GM12875 (cell line): ENCODE data around the gene GPS1.

Source experiments
- H3K4me3 ChIP-seq: one replicate; pipeline ENCODE4 v1.5.1; 2011; ENCODE audit warnings: low read depth, low read length, control low read depth
- TF ChIP-seq, protein P1 (sequence below): IDR thresholded peaks from 2 replicates; pipeline ENCODE4 v1.5.1; 2011; ENCODE audit warnings: low read depth, mild to moderate bottlenecking, control low read depth, inconsistent platforms, low read length, moderate library complexity, borderline replicate concordance; ENCODE audit not compliant: insufficient read depth

GPS1 gene

DNA sequence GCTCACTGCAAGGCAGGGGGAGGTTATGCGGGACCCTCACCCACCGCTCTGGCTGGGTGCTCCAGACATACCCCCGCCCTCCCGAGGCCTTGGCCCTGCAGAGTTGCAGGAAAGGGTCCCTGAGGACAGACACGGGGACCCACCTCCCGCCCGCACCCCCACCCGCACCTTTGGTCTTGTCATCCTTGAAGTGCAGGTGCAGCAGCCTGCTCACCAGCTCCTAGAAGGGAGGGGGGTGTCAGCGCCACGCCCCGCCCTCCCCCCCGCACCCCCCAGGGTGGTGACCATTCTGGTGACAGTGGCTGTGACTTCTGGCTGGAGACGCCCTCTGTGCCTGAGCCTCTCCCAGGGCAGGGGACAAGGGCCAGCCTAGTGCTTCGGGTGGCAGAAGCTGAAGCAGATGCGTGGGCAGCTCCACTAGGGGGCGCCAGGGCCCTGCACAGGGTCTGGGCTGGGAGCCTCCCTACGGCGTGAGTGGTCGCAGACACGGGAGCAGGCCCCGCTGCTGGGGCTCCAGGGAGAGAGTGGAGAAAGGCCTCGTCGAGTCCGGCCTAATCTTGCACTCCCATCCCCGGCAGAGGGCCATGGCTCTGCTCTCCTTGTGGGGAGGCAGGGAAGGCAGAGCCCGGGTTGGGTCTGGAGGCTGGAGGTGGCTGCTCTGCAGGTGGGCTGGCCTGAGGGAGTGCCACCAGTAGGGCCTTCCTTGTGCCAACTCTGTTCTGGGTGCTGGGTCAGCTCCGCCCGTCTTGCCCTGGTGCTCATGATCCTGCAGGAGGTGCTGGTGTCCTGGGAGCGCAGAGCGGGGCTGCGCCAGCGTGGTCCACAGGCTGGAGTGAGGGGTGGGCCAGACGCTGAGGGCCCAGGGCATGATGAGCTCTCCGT lies 31.8 kb upstream of the GPS1 start:
- H3K4me3 ChIP-seq: no peak overlapping the region
- TF ChIP-seq, protein P1, sequence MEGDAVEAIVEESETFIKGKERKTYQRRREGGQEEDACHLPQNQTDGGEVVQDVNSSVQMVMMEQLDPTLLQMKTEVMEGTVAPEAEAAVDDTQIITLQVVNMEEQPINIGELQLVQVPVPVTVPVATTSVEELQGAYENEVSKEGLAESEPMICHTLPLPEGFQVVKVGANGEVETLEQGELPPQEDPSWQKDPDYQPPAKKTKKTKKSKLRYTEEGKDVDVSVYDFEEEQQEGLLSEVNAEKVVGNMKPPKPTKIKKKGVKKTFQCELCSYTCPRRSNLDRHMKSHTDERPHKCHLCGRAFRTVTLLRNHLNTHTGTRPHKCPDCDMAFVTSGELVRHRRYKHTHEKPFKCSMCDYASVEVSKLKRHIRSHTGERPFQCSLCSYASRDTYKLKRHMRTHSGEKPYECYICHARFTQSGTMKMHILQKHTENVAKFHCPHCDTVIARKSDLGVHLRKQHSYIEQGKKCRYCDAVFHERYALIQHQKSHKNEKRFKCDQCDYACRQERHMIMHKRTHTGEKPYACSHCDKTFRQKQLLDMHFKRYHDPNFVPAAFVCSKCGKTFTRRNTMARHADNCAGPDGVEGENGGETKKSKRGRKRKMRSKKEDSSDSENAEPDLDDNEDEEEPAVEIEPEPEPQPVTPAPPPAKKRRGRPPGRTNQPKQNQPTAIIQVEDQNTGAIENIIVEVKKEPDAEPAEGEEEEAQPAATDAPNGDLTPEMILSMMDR: peak; percentile 97

DNA sequence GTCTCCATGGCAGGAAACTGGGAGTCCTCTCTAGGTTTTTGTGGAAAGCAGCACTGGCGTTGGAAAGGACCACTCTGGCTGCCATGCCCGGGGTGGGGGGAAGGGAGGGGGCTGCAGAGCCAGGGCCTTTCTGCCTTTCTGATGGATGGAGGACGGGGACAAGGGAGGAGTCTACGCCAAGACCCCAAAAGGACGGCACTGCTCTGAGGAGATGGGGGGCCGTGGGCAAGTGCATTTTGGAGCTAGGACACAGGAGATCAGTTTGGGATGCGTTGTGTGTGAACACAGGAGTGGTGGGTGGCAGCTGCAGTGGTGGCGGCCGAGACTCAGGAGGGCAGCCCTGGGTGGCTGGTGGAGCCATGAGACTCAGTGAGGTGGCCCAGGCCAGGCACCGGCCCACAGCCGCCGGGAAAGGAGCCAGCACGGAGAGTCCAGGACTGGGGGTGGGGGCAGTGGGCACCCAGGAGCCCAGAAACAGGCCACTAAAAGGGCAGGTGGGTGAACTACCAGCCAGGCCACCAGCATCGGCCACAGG lies 31.1 kb upstream of the GPS1 start:
- H3K4me3 ChIP-seq: no peak overlapping the region

DNA sequence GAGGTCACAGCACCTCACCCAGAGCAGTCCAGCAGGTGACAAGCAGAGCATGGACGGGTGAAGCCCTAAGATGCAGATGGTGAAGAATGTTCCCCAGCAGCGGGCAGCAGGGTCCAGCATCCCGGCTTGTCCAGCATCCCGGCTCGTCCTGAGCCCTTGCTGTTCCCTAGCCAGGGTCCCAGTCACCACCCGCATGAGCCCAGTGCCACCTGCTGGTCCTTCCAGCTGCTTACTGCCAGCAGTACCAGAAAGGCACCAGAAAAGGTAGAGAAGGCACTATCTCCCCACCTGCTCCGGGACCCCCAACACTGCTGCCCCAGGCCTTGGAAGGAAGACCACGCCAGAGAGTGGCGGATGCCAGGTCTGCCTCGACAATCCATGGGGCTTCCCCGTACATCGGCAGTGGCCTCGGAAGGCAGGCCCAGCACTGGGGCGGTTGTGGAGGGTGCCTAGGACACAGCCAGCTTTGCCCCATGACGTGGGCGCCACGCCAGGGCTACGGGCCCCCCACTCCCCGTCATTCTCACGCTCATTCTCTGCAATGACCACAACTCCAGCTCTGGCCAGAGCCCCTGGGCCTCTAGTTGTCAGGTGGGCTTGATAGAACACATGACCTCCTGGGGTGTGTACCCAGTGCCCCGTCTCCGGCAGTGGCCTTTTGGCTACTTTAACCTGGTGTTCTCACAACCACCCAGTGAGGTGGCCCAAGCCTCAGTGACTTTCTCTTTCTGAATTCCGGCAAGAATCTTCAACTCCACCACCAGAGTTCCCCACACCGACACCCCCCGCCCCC lies 30.4 kb upstream of the GPS1 start:
- H3K4me3 ChIP-seq: peak overlapping the region; percentile 84
- TF ChIP-seq, protein P1: peak; percentile 68

More for the DNA sequence above, 31.1 kb upstream of the GPS1 start:
- TF ChIP-seq, protein P1: no peak

DNA sequence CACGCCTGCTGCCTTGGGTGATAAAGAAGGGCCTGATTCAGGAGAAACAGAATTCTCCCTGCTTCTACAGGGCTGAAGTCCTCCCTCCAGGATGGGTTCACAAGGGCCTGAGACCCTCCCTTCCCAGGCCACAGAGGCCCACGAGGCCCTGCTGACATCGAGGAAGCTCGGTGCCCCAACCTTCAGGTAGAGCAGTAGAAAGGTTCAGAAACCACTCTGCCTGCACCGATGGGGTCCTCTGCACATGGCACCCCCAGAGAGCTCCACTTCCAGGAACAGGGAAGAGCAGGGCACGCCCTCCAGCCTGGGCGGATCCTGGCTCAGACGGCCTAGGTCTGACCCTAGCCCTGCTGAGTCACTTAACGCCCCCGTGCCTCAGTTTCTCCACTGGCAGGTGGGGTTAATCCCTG lies 29.8 kb upstream of the GPS1 start:
- TF ChIP-seq, protein P1: no peak
- H3K4me3 ChIP-seq: peak overlapping the region; percentile 84

DNA sequence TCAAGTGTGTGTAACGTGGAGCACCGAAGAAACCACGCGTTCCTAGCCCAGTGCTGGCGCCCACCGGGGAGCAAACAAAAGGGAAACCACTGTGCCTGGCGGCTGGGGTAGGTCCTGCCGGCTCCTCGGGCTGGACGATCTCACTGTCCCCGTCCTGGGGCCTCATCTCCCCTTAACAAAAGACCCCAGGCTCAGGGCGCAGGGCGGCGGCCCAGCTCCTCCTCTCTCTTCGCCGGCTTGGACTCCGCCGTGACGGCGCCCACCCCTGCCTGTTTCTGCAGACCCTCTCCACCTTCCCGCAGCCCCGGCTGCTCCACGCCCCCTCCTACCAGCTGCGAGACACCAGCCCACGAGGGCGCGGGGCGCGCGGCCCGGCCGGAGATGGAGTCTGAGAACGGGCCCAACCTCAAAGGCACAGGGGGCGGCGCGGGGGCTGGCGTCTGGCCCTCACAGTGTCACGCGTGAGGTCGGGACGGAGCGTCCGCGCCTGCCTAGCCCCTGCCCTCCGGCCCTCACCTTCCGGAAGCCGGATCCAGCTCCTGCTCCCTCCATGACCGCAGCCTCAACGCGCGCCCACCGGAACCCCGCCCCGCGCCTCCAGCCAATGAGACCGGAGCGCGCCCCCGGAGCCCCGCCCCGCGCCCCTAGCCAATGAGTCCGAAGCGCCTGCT lies 29.3 kb upstream of the GPS1 start, which contains the start of gene CENPX:
Gene CENPX, minus strand, starts transcription at position 569 of the 671 bp plus-strand sequence. Its CDS starts 17 bp downstream, at position 552.
- TF ChIP-seq, protein P1: no peak
- peak within 1 kb of the TSS; percentile 84 for H3K4me3 ChIP-seq

DNA sequence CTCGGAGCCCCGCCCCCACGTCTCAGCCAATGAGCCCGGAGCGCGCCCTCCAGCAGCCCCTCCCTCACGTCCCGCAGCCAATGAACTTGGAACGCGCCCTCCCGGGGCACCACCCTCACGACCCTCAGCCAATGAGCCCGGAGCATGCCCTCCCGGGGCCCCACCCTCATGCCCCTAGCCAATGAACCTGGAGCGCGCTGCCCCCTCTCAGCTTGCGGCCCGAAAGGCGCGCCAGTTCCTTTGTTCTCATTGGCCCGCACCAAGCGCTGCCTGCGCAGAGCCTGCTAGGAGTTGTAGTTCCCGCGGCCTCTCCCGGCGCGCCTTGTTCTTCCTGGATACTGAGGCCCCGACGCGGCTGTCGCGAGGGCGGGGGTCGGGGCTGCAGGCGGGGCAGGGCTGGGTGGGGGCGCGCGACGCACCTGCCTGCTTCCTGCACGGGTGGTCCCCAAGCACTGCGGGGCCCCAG lies 28.7 kb upstream of the GPS1 start, which contains the start of gene LRRC45:
Gene LRRC45, plus strand, starts transcription at position 325 of the 466 bp plus-strand sequence. CDS start 339 bp downstream, outside the sequence.
- H3K4me3 ChIP-seq: peak within 1 kb of the TSS; percentile 84
- TF ChIP-seq, protein P1: no peak
